ENCODE measurements around the gene TCFL5.

TCFL5 gene

GRCh38 chr20:62828511-62829230 is 33.0 kb downstream of the TCFL5 start:
- H3K36me3 Mint-ChIP-seq = no peaks in the 10 kb centered on the region
- no peak overlapping the region for H3K27ac Mint-ChIP-seq
- peaks cover 3% of the 10 kb centered on the region for H3K4me1 Mint-ChIP-seq
- H3K27me3 Mint-ChIP-seq = no peaks in the 10 kb centered on the region
- no peaks in the 10 kb centered on the region for H3K9me3 Mint-ChIP-seq
- no peak overlapping the region for H3K4me3 Mint-ChIP-seq

- Mint-ChIP-seq H3K4me1 (peaks cover 4% of the 10 kb centered on the region), H3K36me3 (no peaks in the 10 kb centered on the region), H3K9me3 (no peaks in the 10 kb centered on the region), H3K27me3 (no peaks in the 10 kb centered on the region), H3K27ac (no peak overlapping the region), H3K4me3 (no peak overlapping the region)
Observed at GRCh38 chr20:62828051-62828450, 33.6 kb downstream of the TCFL5 start.

- Mint-ChIP-seq H3K4me1 (peaks cover 8% of the 10 kb centered on the region), H3K9me3 (no peaks in the 10 kb centered on the region), H3K27ac (no peak overlapping the region)
Observed at GRCh38 chr20:62827311-62828038, 34.1 kb downstream of the TCFL5 start.

GRCh38 chr20:62826646-62827310 is 34.8 kb downstream of the TCFL5 start:
- no peaks in the 10 kb centered on the region for H3K27me3 Mint-ChIP-seq
- no peak overlapping the region for H3K27ac Mint-ChIP-seq
- no peaks in the 10 kb centered on the region for H3K9me3 Mint-ChIP-seq
- no peak overlapping the region for H3K4me3 Mint-ChIP-seq
- H3K36me3 Mint-ChIP-seq = no peaks in the 10 kb centered on the region
- peaks cover 7% of the 10 kb centered on the region for H3K4me1 Mint-ChIP-seq

More at GRCh38 chr20:62827311-62828038, 34.1 kb downstream of the TCFL5 start:
- Mint-ChIP-seq H3K27me3 (no peaks in the 10 kb centered on the region), H3K36me3 (no peaks in the 10 kb centered on the region), H3K4me3 (no peak overlapping the region)

GRCh38 chr20:62825986-62826645 is 35.5 kb downstream of the TCFL5 start:
- Mint-ChIP-seq H3K4me1 (peaks cover 5% of the 10 kb centered on the region), H3K36me3 (no peaks in the 10 kb centered on the region), H3K27me3 (no peaks in the 10 kb centered on the region), H3K4me3 (no peak overlapping the region), H3K27ac (no peak overlapping the region), H3K9me3 (no peaks in the 10 kb centered on the region)

- H3K4me3 Mint-ChIP-seq = no peak overlapping the region
- no peak overlapping the region for H3K27ac Mint-ChIP-seq
- no peaks in the 10 kb centered on the region for H3K27me3 Mint-ChIP-seq
- no peaks in the 10 kb centered on the region for H3K9me3 Mint-ChIP-seq
- H3K4me1 Mint-ChIP-seq = peaks cover 5% of the 10 kb centered on the region
- no peaks in the 10 kb centered on the region for H3K36me3 Mint-ChIP-seq
Observed at GRCh38 chr20:62825333-62825985, 36.2 kb downstream of the TCFL5 start.

GRCh38 chr20:62824476-62825332 is 36.9 kb downstream of the TCFL5 start:
- peaks cover 1% of the 10 kb centered on the region for H3K27me3 Mint-ChIP-seq
- H3K9me3 Mint-ChIP-seq = no peaks in the 10 kb centered on the region
- no peak overlapping the region for H3K4me3 Mint-ChIP-seq
- H3K4me1 Mint-ChIP-seq = peaks cover 5% of the 10 kb centered on the region
- no peaks in the 10 kb centered on the region for H3K36me3 Mint-ChIP-seq
- H3K27ac Mint-ChIP-seq = no peak overlapping the region

GRCh38 chr20:62823688-62824475 is 37.7 kb downstream of the TCFL5 start:
- Mint-ChIP-seq H3K9me3 (no peaks in the 10 kb centered on the region), H3K27ac (no peak overlapping the region), H3K36me3 (no peaks in the 10 kb centered on the region), H3K4me1 (peaks cover 5% of the 10 kb centered on the region), H3K4me3 (no peak overlapping the region), H3K27me3 (peaks cover 1% of the 10 kb centered on the region)

- Mint-ChIP-seq H3K4me3 (peak overlapping the region; percentile 19), H3K27me3 (peaks cover 3% of the 10 kb centered on the region), H3K27ac (no peak overlapping the region), H3K4me1 (peaks cover 5% of the 10 kb centered on the region), H3K36me3 (no peaks in the 10 kb centered on the region), H3K9me3 (no peaks in the 10 kb centered on the region)
Observed at GRCh38 chr20:62822788-62823651, 38.6 kb downstream of the TCFL5 start.

GRCh38 chr20:62822239-62822787 is 39.3 kb downstream of the TCFL5 start:
- Mint-ChIP-seq H3K4me1 (peaks cover 5% of the 10 kb centered on the region), H3K9me3 (no peaks in the 10 kb centered on the region), H3K27me3 (peaks cover 5% of the 10 kb centered on the region), H3K27ac (no peak overlapping the region), H3K36me3 (no peaks in the 10 kb centered on the region), H3K4me3 (no peak overlapping the region)

- Mint-ChIP-seq H3K27ac (no peak overlapping the region), H3K4me1 (peaks cover 5% of the 10 kb centered on the region), H3K9me3 (no peaks in the 10 kb centered on the region), H3K4me3 (no peak overlapping the region), H3K27me3 (peaks cover 5% of the 10 kb centered on the region), H3K36me3 (no peaks in the 10 kb centered on the region)
Observed at GRCh38 chr20:62821726-62822210, 39.9 kb downstream of the TCFL5 start.

- no peak overlapping the region for H3K27ac Mint-ChIP-seq
Observed at GRCh38 chr20:62820962-62821725, 40.5 kb downstream of the TCFL5 start.

More at GRCh38 chr20:62820962-62821725, 40.5 kb downstream of the TCFL5 start:
- Mint-ChIP-seq H3K36me3 (no peaks in the 10 kb centered on the region), H3K27me3 (peaks cover 7% of the 10 kb centered on the region), H3K9me3 (no peaks in the 10 kb centered on the region), H3K4me3 (no peak overlapping the region), H3K4me1 (peaks cover 5% of the 10 kb centered on the region)
